HG03558 (cell line): ENCODE results near the gene ACE2.

ENCODE experiments used
- ATAC-seq: cut with Tn5 transposase; IDR thresholded peaks from one replicate; pipeline ENCODE4 v1.9.1; 2021; ENCODE audit warnings: moderate number of reproducible peaks; ENCODE audit not compliant: unreplicated experiment; ENCODE audit errors: extremely low read depth

ACE2 gene

DNA sequence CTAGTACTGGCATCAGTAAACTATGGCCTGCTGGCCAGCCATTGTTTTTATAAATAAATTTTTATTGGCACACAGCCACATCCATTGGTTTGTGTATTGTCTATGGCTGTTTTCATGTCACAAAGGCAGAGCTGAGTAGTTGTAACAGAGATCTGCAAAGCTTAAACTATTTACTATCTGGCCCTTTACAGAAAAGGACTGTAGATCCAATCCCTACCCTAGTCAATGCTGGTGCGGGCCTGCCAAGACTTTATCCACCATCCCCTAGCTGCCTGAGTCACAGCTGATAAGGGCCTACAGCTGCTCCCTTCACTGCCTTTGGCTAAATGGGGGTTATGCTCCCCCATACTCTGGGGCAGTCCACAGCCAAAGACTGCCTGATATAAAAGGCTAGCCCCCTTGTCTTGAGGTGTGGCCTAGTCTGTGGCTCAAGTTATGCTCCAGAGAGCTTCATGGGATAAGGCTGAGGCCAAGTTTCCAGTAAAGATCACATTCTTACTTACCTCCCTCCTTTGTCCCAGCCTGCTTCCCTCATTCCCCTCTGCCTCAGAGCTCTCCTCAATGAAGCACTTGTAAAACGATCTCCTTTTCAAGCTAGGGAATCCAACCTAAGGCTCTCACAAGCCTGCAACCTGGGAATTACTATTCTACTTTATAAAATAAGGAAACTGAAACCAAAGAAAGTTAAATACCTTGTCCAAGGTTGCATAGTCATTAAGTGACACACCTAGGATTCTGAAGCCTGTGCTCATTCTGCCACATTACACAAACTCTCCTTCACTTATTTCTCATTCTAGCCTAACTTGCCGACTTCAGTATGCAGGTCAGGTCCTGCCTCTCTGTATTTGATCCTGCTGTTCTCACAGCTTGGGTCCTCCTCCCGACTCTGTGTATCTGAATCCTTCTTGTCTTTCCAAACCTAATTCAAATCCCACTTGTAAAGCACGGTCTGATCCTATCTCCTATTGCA is 20.7 kb downstream of the ACE2 start:
- ATAC-seq, result no peak

DNA sequence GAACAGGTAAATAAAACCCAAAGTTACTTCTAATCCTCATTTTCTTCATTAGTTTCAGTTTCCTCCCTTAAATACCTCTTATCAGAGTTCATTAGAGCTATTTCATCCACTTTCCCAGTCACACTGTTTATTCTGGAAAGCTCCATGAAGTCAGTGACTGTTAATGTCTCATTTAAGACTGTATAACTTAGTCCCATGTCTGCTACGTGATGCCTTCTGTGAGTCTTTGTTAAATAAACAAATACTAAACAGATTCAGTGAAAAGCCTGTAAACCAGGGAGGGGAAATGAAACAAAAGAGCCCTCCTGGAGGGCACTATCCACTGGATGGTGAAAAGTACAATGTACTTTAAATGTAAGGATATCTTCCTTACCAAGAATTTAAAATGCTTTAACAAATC is 24.7 kb downstream of the ACE2 start:
- ATAC-seq, result no peak

DNA sequence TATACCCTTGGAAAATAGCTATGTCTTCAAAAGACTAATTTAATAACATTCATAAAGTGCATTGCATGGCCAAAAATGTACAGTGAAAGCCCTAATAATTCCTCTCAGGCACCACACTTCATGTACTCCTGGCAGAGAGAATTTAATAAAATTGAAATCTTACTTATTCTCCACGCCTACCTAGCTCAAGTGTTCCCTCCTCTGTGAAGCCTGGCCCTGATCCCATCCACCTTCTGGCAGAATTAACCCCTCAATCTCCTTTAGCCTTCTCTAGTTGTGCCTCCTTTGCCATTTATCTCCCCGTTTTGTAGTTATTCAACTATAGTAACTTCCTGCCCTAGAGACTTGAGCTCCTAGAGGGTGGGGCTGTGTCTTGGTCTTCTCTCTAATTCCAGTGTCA is 26.7 kb downstream of the ACE2 start:
- ATAC-seq, result no peak

DNA sequence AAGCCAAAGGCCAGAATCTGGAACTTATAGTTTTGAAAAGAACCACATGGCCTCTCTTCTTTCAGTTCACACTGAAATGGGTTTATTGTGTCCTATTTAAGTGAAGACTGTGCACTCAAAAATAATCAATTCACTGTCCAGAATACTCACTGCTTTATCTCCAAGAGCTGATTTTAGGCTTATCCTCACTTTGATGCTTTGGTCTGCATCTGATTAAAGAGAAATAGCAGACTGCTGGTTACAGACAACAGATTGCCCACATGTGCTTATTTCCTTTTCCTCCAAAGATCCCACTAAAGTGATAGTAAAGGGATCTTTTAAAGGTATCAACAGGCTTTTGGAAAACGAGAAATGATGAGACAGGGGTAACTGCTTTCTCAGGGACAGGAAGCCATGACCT is 30.6 kb downstream of the ACE2 start:
- ATAC-seq, result no peak

DNA sequence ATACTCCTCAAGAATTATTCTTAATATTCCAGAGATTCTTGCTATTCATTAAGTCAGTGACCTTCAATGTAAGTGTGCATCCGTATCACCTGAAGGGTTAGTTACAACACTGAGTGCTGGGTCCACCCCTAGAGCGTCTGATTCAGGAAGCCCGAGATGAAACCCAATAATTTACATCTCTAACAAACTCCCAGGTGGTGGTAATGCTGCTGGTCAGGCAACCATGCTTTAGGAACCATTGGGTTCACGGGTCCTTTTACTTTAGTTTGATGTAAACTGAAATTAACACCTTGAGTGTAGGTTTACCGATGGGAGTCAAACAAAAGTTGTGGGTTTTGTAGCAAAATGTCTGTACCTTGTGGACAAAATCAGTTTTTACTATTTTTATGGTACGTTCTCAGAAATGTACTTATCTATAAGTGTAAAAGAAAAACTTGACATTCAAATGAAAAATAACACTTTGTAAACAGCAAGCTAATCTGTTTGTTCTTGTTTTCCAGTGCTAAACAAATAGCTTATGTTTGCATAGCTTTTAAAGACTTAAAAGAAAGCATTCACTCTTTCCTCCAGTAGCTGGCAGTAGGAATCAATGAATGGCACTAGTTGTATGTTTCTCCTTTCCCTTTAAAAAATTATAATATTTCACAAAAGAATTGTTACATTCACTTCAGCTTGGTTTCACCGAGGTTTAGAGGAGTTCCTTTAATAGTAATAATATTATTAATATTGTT is 32.7 kb downstream of the ACE2 start:
- ATAC-seq, result no peak

DNA sequence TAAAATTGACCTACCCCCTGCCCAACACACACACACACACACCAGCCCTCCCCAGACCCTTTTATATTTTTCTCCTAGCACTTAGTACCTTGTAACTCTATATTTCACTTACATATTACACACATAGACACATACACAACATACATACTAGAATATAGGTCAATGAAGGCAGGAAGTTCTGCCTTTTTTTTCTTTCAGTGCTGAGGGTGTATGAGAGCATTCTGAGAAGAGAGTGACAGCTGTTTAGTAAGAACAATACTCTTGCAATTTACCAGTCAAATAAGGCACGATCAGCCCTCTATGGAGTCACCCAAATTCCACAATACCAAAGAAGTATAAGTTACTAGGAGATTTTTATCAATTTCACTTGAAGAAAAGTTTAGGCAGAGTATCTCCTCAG is 33.5 kb downstream of the ACE2 start:
- no peak for ATAC-seq

DNA sequence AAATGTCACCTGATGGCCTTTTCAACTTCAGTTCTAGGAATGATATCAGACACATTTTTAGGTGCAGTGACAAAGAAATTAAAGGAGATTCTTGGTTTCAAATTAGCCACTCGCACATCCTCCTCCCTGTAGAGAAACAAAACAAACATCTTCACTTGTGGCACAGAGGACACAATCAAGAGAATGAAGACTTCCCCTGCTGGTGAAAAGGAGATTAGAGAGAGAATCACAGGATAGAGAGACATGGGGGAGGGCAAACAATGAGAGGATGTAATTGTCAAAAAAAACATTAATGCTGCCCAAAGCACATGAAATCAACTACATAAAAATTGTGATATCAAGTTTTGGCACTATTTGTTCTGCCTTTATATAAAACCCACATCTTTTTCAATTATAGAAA is 34.5 kb downstream of the ACE2 start:
- ATAC-seq, result no peak

DNA sequence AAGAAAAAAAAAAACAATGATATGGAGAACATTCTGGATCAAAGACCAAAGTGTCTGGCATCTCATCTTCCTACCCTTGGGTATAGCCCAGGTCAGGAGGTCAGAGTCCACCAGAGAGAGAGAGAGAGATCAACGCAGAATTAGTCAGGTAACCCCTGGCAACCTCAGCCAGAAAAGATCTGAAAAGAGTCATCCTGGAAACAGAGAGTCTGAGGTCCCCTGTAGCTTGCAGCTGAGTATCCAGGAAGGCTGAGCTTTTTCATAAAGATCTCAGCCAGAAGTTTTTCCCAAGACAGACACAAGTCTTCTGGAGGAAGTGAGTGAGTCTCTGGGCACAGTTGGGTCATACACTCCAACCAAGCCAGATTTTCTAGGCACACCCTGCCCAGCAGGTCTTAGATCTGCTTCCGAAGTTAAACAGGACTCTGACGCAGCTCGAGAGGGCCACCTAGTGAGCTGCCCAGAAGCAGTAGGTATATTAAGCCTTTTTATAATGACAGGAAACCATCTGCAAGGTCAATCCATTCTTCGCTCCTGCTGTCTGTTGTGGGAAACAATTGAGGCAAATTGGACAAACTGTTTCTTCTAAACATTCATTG is 35.7 kb downstream of the ACE2 start:
- ATAC-seq, result no peak

DNA sequence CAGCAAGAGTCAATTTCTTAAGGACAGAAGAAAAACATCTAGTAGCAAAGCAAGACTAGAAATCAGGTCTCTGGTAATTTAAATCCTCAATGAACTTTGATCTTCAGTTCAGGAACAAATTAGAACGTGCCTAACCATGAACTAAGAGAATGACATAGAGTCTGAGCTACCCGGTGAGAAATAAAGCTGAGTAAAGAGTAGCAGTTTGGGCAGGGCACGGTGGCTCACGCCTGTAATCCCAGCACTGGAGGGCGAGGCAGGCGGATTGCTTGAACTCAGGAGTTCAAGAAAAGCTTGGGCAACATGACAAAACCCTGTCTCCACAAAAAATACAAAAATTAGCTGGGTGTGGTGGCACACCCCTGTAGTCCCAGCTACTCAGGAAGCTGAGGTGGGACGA is 37.7 kb downstream of the ACE2 start:
- ATAC-seq, result no peak

DNA sequence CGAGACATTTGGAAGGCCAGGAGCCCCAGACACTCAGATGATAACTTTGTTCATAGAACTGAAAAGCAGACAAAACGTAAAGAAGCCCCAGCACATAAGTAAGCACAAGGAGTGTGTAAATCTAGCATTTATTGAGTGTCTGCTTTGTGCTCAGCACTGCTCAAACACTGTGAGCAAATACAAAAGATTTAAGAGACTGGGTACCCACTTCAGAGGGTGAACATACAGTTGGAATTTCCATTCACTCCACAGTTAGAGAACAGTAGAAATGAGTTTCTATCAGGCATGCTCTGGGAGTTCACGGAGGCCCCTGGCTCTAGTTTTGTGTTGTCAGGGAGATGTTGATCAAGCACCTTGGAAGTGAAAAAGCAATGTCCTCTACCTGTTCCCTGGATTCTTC is 39.8 kb downstream of the ACE2 start:
- ATAC-seq, result no peak

DNA sequence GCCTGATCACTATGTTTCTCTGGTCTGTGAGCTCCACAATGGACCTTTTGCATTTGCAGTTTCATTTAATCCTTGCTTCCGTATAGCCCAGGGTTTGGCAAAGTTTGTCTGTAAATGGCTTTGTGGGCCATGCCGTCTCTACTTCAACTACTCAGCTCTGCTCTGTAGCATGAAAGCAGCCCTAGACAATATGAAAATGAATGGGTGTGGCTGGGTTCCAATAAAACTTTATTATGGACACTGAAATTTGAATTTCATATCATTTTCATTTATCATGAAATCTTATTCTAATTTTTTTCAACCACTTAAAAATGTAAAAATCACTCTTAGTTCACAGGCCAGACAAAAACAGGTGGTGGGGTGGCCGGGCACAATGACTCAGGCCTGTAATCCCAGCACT is 41.5 kb downstream of the ACE2 start:
- no peak for ATAC-seq

DNA sequence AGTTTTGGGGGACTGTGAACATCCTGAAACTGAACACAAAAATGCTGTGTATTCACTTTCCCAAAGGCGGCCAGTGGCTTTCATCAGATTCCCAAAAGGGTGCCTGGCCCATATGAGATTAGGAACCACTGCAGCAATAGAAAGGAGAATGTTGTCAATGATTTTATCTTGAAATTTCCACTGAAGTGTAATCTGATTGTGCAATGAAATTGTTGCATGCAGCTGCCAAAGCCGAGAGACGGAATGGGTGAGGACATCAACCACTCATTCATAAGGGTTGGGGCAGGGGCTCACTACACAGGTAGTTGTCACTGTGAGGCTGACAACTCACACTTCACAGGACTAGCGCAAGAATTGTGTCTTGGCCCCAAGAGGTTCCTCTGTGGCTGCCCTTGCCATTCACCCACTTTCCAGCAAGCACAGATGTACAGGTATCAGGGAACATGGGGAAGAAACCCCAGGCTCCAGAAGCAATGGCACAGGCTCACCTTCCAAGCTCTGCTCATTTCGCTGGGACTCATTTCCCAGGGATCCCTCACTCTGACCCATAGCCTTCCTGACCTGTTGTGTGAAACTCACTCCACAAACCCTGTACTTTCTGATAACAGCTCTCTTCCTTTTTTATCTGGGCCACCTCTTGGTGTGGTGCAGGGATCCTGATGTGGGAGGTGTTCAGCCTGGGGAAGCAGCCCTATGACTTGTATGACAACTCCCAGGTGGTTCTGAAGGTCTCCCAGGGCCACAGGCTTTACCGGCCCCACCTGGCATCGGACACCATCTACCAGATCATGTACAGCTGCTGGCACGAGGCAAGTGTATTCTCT is 51.4 kb downstream of the ACE2 start:
- no peak for ATAC-seq

DNA sequence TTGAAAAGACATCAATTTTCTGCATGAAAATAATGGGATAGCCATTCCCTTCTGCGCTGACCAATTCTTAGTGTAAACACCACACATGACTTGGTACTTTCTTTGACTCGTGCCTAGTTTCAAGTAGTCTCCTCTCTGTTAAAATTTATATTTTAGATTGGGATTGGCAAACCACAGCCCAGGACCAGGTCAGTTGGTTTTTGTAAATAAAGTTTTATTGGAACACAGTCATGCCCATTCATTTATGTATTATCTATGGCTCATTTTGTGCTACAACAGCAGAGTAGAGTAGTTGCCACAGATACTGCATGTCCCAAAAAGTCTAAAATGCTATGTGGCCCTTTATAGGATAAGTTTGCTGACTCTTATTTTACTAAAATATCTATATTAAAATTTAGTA is 53.4 kb downstream of the ACE2 start:
- no peak for ATAC-seq

DNA sequence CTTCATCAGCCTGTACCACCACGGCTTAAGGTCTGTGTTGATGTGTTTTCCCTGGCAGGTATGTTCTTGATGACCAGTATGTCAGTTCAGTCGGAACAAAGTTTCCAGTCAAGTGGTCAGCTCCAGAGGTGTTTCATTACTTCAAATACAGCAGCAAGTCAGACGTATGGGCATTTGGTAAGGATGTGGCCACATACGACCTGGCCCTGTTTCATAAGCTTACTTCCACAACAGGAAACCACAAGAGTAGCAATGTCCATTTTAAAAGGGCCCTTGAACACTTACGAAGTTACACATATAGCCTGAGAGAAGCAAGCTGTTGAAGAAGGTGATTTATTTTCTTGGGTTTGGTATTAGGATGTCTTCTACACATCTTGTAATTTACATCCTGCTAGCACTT is 54.0 kb downstream of the ACE2 start:
- ATAC-seq, result no peak

DNA sequence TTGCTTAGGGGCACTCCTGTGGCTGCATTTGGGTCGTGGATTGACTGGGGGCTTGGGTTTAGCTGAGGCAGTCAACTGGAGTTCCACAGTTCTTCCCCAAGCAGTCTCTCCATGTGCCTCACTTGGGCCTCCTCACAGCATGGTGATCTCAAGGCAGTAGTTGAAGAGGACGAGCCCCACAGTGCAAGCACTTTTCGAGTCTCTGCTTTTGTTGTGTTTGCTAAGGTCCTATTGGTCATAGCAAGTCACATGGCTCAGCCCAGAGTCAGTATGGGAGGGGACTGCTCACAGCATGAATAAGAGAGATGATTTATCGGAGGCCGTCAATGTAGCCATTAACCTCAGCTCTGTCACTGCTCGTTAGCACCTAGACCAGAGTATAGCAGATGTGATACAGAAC is 70.4 kb downstream of the ACE2 start:
- no peak for ATAC-seq

DNA sequence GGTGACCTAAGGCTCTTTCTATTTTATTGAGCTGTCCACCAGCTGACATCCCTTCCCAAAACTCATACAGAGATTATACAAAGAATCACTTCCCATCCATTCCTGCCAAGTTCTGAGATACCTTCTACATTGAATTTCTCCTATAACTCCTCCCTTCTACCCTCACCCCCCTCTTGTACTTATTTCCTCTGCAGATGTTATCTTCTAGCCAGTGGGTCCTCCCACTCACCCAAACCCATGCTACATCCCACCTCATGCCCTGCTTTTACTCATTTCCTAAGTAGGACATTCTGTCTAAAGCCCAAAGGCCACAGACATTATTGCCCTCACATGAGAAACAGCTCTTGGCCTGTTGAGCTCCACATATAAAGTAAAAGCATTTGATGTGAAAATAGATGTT is 71.6 kb downstream of the ACE2 start:
- ATAC-seq, result no peak

DNA sequence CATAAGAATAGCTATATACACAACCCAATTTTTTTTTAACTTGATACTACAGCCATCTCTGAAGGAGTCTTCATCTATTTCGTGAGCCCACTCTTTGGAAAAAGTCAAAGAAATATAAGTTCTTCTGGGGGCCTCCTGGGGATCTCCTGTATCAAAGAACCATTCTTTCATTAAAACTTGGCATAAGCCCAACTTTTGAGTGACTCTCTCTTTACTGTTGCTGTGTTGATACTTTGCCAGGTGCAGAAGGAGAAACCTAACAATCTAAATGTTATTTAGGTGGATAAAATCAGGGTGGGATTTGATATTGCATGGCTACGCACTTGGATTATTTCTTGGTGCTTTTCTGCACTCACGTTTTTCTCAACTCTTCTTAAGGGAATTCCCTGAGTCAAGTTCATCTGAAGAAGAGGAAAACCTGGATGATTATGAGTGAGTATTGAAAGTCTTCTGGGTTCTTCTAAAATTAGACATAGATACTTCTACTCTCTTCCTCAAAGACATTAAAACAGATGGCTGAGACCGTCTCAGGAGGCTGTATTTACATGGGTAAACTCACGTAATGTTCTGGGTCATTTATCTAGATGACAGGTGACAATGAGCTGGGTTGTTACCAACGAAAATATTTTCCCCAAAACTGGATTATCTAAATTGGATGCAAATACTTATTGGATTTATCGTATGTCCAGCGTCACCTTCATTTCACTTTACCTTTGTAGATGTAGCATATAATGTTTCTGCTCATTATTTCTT is 74.9 kb downstream of the ACE2 start:
- no peak for ATAC-seq

DNA sequence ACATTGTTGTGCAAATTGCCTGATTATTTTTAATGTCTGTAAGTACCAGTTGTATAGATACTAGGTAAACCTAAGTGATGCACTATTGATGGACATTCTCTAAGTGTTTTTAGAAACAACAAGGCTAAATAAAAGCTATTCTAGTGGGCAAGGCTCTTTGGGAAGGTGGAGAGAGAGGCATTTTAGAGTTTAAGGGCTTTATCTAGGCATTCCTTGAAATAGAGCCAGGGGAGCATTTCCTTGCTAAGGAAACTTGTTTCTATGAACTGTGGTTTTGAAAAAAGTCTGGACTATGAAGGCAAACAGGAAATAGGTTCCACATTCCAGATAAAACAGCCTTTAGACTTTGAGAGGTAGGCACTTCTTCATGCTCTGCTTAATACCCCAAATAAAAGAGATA is 76.3 kb downstream of the ACE2 start:
- no peak for ATAC-seq

DNA sequence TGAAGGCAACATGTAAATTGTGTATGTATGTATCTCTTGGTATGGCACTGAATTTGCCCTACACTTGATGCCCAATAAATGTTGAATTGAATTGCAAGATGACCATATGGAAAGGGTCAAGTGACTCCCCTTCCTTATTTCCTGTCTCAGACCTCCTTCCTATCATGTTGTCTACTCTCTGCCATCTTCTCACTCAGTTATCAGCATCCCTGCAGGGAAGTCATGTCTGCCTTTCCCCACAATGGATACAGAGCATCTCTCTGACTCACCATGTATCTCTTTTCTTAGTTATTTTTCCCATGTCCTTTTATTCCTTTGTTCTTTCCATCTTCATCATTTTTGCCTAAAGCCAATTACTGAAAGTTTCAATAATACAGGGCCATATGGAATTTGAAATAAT is 77.7 kb downstream of the ACE2 start:
- ATAC-seq, result no peak

DNA sequence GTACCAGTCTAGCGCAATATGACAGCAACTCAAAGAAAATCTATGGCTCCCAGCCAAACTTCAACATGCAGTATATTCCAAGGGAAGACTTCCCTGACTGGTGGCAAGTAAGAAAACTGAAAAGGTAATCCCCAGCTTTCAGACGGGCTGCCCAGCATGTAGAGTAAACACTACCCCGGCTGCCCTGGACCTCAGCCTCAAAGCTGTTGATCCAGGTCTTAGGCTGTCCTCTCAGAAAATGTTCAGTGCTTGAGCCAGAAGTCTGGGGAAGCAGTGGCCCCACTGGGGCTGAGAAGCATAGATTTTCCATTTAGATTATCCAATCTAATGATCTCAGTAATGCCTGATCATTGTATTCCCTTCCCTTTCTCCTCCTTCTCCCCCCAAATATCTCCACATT is 78.3 kb downstream of the ACE2 start:
- no peak for ATAC-seq
